GM18499 (cell line): ENCODE measurements around the gene PXN.
"Not testable (repeated sequence)": the region's sequence is repeated elsewhere in the genome, so short reads cannot be mapped to it uniquely, and the experiment has no call there.

Experiments used
- ATAC-seq: cut with Tn5 transposase; IDR thresholded peaks from one replicate; pipeline ENCODE4 v1.9.1; 2021; ENCODE audit warnings: moderate number of reproducible peaks; ENCODE audit not compliant: insufficient read depth, unreplicated experiment

Gene PXN

GRCh38 chr12:120212301-120212700 is 53.2 kb downstream of the PXN start:
- no peak for ATAC-seq

- ATAC-seq: no peak
These were observed 53.6 kb downstream of the PXN start for GRCh38 chr12:120211904-120212283.

DNA sequence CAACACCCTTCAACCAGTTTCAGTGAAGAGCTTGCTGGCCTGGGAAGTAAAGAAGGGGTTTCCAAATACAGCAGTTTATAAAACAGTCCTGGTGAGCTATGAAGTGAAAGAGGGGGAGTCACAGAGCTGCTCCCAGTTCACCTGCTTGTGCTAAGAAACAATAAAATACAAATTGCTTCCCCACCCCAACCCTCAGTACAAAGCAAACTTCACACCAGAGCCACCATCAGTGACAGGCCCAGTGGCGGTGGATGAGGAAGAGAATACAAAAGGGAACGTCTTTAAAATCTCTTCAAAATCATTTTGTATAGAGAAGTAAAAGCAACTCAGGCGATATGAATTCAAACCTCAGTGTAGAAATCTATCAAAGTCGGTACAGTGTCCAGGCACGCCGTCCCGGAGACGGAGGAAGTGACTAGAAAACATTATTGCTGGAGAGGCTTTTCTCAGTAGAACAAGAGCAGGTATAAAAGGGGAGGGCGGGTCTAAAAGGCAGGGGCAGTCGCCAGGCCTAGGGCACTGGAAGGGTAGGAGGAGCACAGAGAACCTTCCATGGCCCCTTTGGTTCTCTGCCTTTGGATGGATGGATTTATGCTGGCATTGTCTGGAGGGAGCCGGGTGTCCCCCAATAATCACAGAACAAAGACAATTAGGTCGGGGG is 54.2 kb downstream of the PXN start:
- no peak for ATAC-seq

DNA sequence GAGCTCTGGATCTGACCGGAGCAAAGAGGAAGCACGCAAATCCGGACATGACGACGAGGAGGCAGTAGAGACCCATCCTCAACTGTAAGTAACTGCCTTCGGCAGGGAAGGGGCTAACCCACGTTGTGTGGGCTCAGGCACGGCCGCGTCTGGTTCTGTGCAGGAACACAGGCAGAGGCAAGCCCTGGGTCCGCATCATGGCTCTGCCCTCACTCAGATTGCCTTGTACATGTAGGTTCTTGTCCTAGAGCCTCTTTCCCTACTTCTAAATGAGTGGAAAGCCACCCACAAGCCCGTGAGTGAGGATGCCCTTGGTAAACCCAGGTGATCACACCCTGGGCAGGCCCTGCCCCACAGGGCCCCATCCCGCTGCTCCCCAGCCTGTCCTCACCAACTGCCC is 55.7 kb downstream of the PXN start:
- no peak for ATAC-seq

GRCh38 chr12:120207227-120207626 is 58.3 kb downstream of the PXN start:
- ATAC-seq: no peak

DNA sequence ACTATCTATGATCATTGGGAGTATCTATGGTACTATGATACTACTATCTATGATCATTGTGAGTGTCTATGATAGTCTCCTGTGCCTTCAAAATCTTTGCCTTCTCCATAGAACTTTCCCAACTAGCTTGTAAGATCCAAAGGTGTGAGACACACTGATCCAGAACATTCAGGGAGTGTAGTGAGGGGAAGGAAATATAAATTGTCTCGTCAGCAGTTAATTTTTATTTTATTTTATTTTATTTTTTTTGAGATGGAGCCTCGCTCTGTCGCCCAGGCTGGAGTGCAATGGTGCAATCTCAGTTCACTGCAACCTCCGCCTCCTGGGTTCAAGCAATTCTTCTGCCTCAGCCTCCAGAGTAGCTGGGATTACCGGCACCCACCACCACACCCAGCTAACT is 58.7 kb downstream of the PXN start:
- ATAC-seq: not testable (repeated sequence)

DNA sequence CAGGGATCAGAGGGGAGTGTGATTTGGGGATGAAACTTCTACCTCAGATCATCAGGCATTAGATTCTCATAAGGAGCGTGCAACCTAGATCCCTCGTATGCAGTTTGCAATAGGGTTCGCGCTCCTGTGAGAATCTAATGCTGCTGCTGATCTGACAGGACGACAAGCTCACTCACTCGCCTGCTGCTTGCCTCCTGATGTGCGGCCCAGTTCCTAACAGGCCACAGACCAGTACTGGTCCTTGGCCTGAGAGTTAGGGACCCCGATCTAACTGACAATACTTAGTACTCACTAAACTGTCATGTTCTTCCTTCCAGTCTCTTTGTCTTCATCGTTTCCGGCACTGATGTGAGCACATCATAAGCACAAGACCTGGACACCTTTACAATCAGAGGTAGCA is 59.3 kb downstream of the PXN start:
- ATAC-seq: no peak

GRCh38 chr12:120204171-120204570 is 61.4 kb downstream of the PXN start:
- no peak for ATAC-seq

DNA sequence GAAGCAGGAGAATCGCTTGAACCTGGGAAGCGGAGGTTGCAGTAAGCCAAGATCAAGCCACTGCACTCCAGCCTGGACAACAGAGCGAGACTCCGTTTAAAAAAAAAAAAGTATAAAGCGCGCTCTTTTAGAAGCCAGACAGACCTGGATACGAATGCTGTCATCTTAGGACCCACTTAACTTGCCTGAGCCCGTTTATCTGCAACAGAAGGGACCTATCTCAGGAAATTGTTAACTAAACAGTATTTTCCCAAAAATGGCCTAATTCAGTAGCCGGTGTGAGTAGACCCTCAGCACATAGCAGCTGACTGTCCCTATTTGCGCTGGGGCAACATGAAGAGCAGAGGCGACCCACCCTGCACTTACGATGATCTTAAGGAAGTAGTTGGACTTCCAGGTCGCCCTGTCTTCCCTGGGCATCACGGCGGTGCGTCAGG is 65.1 kb downstream of the PXN start:
- ATAC-seq: no peak

GRCh38 chr12:120199595-120200306 is 65.8 kb downstream of the PXN start:
- ATAC-seq: no peak

DNA sequence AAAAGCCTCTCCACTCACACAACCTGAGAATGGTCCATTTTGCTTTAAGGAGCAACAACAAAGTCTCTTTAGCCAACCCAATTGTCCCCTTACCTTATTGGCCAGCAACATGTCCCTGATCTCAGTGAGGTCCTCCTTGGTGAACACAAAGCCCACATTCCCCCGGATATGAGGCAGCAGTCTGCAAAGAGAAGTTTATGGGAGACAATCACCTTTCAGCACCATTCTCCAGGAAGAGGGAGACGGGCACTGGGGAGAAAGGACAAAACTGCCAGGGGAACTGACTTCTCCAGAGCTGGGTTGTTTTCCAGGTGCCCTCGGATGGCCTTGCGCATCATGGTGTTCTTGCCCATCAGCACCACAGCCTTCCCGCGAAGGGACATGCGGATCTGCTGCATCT is 66.5 kb downstream of the PXN start:
- no peak for ATAC-seq

GRCh38 chr12:120197542-120197887 is 68.0 kb downstream of the PXN start:
- no peak for ATAC-seq

DNA sequence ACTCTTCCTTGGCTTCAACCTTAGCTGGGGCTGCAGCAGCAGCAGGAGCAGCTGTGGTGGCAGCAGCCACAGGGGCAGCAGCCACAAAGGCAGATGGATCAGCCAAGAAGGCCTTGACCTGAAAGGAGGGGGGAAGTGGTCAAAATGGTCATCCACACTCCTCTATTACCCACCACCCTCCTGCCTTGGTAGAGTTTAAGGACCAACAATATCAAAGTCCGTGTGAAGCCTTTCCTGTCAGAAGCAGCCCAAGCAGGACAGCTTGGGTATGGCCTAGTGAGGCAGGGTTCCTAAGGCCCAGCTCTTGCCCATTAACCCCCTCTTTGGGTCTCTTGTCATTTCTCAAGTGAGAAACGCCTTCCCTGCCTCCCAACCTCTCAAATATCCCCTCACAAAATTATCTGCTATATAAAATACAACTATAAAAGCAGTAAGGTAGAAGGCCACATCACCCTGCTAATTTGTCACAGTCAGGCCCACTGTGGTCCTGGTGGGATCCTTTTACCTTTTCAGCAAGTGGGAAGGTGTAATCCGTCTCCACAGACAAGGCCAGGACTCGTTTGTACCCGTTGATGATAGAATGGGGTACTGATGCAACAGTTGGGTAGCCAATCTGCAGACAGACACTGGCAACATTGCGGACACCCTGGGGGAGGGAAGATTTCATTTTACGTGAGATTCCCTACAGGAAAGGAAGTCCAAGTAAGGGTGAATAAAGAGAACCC is 68.6 kb downstream of the PXN start:
- ATAC-seq: not testable (repeated sequence)

DNA sequence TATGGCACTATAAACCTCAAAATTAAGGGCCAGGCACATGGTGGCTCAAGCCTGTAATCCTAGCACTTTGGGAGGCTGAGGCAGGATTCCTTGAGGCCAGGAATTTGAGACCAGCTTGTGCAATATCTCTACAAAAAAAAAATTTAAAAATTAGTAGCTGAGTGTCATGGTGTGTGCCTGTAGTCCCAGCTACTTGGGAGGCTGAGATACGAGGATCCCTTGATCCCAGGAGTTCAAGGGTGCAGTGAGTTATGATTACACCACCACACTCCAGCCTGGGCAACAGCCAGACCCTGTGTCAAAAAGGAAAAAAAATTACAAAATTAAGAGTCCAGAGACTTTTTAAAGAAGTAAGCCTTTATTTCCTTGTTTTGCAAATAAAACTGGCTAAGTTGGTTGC is 69.2 kb downstream of the PXN start:
- no peak for ATAC-seq

DNA sequence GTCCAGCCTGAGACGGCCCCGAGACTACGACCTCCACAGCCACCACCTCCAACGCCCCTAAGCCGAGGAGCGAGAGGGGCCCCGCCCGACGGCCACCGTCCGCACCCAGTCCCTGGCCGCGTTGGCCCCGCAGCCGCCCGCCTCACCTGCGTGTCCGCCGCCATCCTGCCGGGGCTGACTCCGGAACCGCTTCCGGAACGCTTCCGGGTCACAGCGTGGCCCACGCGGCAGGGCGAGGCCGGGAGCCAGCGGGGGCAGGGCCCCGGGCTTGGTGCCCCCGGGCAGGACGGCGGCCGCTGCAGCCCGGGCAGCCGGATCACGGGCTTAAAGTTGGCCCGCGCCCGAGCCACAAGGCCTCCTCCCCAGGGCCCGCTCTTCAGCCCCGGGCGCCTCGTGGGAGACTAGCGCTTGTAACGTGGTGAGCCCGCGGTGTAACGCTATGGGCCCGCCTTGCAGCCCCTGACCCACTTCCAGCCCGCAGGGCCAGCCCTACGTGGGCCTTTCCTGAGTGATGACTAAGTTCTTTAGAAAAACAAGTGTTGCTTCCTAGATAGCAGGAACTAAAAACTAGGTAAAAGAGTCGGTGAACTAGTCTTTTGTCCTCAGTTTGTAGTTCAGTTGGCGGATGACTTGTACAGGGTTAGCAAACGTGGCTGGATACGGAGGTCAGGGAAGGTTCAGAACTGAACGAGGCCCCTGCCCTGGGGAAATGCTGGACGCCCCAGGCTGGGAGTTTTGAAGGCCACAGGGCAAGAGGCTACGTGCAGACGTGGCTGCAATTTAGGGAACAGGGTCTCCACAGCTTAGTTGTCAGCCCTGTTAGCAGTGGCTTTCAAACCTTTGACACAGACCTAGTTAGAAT is 70.8 kb downstream of the PXN start, which contains the start of gene GCN1:
Gene GCN1 (minus strand): TSS at position 182 of the 862 bp plus-strand sequence. CDS start 18 bp downstream, at position 164.
- no peak for ATAC-seq

DNA sequence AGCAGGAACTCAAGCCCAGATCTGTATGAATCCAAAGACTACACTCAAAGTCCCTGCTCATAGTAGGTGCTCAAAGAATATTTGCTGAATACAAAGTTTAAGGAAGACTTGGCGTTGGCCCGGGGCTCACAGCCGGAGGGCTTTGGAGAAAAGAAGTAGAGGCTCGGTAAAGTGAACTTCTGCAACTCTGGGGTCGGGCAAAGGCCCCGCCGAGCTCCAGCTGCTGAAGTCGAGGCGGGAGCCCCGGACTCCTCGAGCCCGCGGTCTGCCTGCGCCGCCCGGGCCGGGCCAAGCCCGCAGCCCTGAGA is 71.3 kb downstream of the PXN start:
- ATAC-seq: no peak

- ATAC-seq: not testable (repeated sequence)
These were observed 72.2 kb downstream of the PXN start for GRCh38 chr12:120193286-120193685.

GRCh38 chr12:120190985-120191480 is 74.5 kb downstream of the PXN start:
- no peak for ATAC-seq

DNA sequence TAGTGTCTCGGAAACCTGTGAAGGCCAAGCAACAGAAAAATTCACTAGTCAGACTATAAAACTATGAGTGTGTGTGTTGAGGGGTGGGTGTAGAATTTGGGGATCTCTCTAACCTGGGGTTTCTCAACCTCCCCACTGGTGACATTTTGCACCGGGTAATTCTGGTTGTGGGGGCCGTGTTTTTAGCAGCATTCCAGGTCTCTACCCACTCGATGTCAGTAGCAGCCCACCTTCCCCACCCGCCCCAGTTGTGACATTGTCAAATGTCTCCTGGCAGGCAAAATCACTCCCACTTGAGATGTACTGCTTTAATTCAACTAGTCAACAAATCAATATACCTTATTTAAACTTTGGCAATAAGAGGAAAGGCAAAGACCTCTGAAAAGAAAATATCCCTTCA is 75.1 kb downstream of the PXN start:
- ATAC-seq: no peak

GRCh38 chr12:120186654-120187053 is 78.9 kb downstream of the PXN start:
- no peak for ATAC-seq
